ENCODE measurements around the gene DDX21.

The DDX21 gene

DNA sequence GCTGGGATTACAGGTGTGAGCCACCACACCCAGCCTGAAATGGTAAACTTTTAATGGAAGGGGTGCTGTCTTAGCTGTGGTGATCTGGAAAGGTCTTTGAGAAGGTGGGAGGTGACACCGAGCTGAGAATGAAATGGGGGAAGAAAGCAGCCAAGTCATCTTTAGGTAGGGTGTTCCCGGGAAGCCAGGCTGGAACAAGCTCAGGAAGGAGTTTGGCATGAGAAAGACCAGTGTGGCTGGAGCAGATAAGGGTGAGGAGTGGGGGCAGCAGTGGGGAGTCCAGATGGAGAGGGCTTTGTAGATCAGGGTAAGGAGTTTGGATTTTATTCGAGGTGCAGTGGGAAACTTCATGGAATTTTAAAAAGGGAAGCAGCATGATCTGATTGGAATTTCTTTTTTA lies 62.6 kb downstream of the DDX21 start:
- H3K4me3 ChIP-seq (ENCODE audit: low read depth, low read length): no peak overlapping the region
- CTCF ChIA-PET: interaction anchor here (0.6 kb wide), 1 partner anchor 121 kb away, joined by 3 read pairs; no protein-coding TSS in a partner anchor

DNA sequence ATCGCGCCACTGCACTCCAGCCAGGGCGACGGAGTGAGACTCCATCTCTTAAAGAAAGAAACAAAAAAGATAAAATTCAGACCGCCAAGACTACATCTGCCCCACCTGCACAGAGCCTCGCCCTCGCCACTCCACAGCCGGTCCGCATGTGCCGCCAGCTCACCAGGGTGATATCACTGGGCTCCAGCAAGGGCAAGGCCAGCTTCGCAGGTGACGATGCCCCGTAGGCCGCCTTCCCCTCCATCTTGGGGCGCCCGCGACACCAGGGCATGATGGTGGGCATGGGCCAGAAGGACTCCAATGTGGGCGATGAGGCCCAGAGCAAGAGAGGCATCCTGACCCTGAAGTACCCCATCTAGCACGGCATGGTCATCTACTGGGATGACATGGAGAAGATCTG lies 66.6 kb downstream of the DDX21 start:
- no peak overlapping the region for H3K27ac ChIP-seq (ENCODE audit: extremely low read depth, low read depth, low read length)
- ChIA-PET CTCF (interaction anchor here (0.6 kb wide), 1 partner anchor 618 kb away, joined by 3 read pairs; no protein-coding TSS in a partner anchor), POLR2A (no interaction called here)
- H3K4me1 ChIP-seq (ENCODE audit: control insufficient read depth, insufficient read depth, low read length): no peaks in the 10 kb centered on the region
- TF ChIP-seq ZNF558 (tag by site-specific recombination; IDR thresholded peaks at IDR 0.05) (no peak), ZNF600 (tag by site-specific recombination; IDR thresholded peaks at IDR 0.05) (no peak)
- TF ChIP-seq, protein P1, sequence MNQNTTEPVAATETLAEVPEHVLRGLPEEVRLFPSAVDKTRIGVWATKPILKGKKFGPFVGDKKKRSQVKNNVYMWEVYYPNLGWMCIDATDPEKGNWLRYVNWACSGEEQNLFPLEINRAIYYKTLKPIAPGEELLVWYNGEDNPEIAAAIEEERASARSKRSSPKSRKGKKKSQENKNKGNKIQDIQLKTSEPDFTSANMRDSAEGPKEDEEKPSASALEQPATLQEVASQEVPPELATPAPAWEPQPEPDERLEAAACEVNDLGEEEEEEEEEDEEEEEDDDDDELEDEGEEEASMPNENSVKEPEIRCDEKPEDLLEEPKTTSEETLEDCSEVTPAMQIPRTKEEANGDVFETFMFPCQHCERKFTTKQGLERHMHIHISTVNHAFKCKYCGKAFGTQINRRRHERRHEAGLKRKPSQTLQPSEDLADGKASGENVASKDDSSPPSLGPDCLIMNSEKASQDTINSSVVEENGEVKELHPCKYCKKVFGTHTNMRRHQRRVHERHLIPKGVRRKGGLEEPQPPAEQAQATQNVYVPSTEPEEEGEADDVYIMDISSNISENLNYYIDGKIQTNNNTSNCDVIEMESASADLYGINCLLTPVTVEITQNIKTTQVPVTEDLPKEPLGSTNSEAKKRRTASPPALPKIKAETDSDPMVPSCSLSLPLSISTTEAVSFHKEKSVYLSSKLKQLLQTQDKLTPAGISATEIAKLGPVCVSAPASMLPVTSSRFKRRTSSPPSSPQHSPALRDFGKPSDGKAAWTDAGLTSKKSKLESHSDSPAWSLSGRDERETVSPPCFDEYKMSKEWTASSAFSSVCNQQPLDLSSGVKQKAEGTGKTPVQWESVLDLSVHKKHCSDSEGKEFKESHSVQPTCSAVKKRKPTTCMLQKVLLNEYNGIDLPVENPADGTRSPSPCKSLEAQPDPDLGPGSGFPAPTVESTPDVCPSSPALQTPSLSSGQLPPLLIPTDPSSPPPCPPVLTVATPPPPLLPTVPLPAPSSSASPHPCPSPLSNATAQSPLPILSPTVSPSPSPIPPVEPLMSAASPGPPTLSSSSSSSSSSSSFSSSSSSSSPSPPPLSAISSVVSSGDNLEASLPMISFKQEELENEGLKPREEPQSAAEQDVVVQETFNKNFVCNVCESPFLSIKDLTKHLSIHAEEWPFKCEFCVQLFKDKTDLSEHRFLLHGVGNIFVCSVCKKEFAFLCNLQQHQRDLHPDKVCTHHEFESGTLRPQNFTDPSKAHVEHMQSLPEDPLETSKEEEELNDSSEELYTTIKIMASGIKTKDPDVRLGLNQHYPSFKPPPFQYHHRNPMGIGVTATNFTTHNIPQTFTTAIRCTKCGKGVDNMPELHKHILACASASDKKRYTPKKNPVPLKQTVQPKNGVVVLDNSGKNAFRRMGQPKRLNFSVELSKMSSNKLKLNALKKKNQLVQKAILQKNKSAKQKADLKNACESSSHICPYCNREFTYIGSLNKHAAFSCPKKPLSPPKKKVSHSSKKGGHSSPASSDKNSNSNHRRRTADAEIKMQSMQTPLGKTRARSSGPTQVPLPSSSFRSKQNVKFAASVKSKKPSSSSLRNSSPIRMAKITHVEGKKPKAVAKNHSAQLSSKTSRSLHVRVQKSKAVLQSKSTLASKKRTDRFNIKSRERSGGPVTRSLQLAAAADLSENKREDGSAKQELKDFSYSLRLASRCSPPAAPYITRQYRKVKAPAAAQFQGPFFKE (tag by site-specific recombination; IDR thresholded peaks at IDR 0.05; ENCODE audit: borderline replicate concordance): no peak
- no peak overlapping the region for H3K4me3 ChIP-seq (ENCODE audit: low read depth, low read length)
- peaks cover 0 to 6% of the 10 kb centered on the region in 2 experiments; a peak in 2 of 3 replicates for H3K36me3 ChIP-seq (ENCODE audit: control insufficient read depth in 2 of 2, insufficient read depth in 1 of 2, low read length in 2 of 2)
- H3K9me3 ChIP-seq (ENCODE audit: control insufficient read depth, insufficient read depth, low read depth, low read length): no peaks in the 10 kb centered on the region

More for the DNA sequence above, 62.6 kb downstream of the DDX21 start:
- Histone ChIP-seq H3K36me3 (ENCODE audit: control insufficient read depth in 2 of 2, insufficient read depth in 1 of 2, low read length in 2 of 2) (peaks cover 23 to 41% of the 10 kb centered on the region in 2 experiments), H3K9me3 (ENCODE audit: control insufficient read depth, insufficient read depth, low read depth, low read length) (no peaks in the 10 kb centered on the region), H3K27ac (ENCODE audit: extremely low read depth, low read depth, low read length) (no peak overlapping the region), H3K4me1 (ENCODE audit: control insufficient read depth, insufficient read depth, low read length) (no peaks in the 10 kb centered on the region)
- POLR2A ChIA-PET: no interaction called here
- TF ChIP-seq ZNF701 (tag by site-specific recombination; IDR thresholded peaks at IDR 0.05): no peak
- TF ChIP-seq PRDM1 (tag by site-specific recombination; IDR thresholded peaks at IDR 0.05): no peak
- no peak for TF ChIP-seq GLIS1 (tag by site-specific recombination; IDR thresholded peaks at IDR 0.05)
- TF ChIP-seq, protein P2, sequence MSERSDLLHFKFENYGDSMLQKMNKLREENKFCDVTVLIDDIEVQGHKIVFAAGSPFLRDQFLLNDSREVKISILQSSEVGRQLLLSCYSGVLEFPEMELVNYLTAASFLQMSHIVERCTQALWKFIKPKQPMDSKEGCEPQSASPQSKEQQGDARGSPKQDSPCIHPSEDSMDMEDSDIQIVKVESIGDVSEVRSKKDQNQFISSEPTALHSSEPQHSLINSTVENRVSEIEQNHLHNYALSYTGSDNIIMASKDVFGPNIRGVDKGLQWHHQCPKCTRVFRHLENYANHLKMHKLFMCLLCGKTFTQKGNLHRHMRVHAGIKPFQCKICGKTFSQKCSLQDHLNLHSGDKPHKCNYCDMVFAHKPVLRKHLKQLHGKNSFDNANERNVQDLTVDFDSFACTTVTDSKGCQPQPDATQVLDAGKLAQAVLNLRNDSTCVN (tag by site-specific recombination; optimal IDR thresholded peaks at IDR 0.05): no peak
- no peak for TF ChIP-seq ZNF221 (tag by site-specific recombination; IDR thresholded peaks at IDR 0.05; ENCODE audit: borderline replicate concordance)
- TF ChIP-seq HOXA7 (CRISPR knock-in tag; IDR thresholded peaks at IDR 0.05; ENCODE audit: borderline replicate concordance): no peak
- TF ChIP-seq ZBTB48 (tag by site-specific recombination; IDR thresholded peaks at IDR 0.05): no peak
- no peak for TF ChIP-seq RBAK (tag by site-specific recombination; IDR thresholded peaks at IDR 0.05)
- TF ChIP-seq, protein P3, sequence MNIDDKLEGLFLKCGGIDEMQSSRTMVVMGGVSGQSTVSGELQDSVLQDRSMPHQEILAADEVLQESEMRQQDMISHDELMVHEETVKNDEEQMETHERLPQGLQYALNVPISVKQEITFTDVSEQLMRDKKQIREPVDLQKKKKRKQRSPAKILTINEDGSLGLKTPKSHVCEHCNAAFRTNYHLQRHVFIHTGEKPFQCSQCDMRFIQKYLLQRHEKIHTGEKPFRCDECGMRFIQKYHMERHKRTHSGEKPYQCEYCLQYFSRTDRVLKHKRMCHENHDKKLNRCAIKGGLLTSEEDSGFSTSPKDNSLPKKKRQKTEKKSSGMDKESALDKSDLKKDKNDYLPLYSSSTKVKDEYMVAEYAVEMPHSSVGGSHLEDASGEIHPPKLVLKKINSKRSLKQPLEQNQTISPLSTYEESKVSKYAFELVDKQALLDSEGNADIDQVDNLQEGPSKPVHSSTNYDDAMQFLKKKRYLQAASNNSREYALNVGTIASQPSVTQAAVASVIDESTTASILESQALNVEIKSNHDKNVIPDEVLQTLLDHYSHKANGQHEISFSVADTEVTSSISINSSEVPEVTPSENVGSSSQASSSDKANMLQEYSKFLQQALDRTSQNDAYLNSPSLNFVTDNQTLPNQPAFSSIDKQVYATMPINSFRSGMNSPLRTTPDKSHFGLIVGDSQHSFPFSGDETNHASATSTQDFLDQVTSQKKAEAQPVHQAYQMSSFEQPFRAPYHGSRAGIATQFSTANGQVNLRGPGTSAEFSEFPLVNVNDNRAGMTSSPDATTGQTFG (tag by site-specific recombination; IDR thresholded peaks at IDR 0.05; ENCODE audit: borderline replicate concordance): no peak
- TF ChIP-seq ZNF664 (tag by site-specific recombination; IDR thresholded peaks at IDR 0.05): no peak
- no peak for TF ChIP-seq ZNF521 (tag by site-specific recombination; IDR thresholded peaks at IDR 0.05)
- TF ChIP-seq GLI4 (tag by site-specific recombination; IDR thresholded peaks at IDR 0.05): no peak
- no peak for TF ChIP-seq TRIM28 (IDR thresholded peaks at IDR 0.05; ENCODE audit: borderline replicate concordance, low read length)
- TF ChIP-seq FEZF1 (tag by site-specific recombination; IDR thresholded peaks at IDR 0.05): no peak
- TF ChIP-seq ZIC2 (tag by site-specific recombination; IDR thresholded peaks at IDR 0.05): no peak

Data from HEK293 (cell line).